DOHH2 (cell line): Measurements from ENCODE around the gene IL13RA1.

Experiments
- CTCF ChIP-seq: fragments of 200-600 bp; sonication (generic); IDR thresholded peaks from one replicate; pipeline ENCODE4 v1.5.1; 2014; ENCODE audit warnings: antibody characterized with exemption, mild to moderate bottlenecking, low read depth, low read length; ENCODE audit not compliant: poor library complexity, severe bottlenecking
- EZH2phosphoT487 ChIP-seq: fragments of 200-600 bp; sonication (generic); IDR thresholded peaks from 2 replicates; pipeline ENCODE4 v1.6.1; 2017; ENCODE audit warnings: borderline replicate concordance, mild to moderate bottlenecking, antibody characterized with exemption, low read length, moderate library complexity, mixed read lengths

DNA sequence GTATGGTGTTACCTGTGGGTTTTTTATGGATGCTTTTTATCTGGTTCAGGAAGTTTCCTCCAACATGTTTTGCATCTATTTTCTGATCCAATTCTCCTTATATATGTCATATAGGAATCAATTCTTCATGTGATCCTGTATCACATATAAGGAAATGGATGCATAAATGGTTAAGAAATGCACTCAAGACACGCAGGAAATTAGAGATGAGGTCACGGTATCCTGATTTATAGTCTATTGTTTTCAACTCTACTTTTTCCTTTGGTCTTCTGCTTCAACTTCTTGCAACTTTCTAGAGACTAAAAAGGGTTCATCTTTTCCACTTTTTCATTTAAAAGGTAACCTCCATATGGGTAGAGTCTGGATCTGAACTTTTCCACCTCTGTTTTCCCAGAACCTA lies 33.6 kb upstream of the IL13RA1 start:
- TF ChIP-seq CTCF (no peak), EZH2phosphoT487 (no peak)
